ENCODE measurements around the gene BACE2.

The BACE2 gene

GRCh38 chr21:41216486-41216885 is 48.5 kb downstream of the BACE2 start:
- Histone ChIP-seq H3K4me3 (ENCODE audit: low read depth in 1 of 2, low read length in 1 of 2) (no peak overlapping the region), H3K27ac (no peak overlapping the region), H3K9me3 (no peaks in the 10 kb centered on the region), H3K4me1 (ENCODE audit: control insufficient read depth in 1 of 2, insufficient read depth in 1 of 2, low read depth in 1 of 2, low read length in 1 of 2) (no peaks in the 10 kb centered on the region), H3K27me3 (peaks cover 33% of the 10 kb centered on the region), H3K36me3 (no peaks in the 10 kb centered on the region)
- TF ChIP-seq CTCF (IDR thresholded peaks at IDR 0.05), result no peak

GRCh38 chr21:41217671-41218385 is 49.9 kb downstream of the BACE2 start:
- TF ChIP-seq CTCF (IDR thresholded peaks at IDR 0.05), result no peak
- Histone ChIP-seq H3K4me3 (ENCODE audit: low read depth in 1 of 2, low read length in 1 of 2) (no peak overlapping the region), H3K27me3 (peaks cover 33% of the 10 kb centered on the region), H3K36me3 (no peaks in the 10 kb centered on the region), H3K4me1 (ENCODE audit: control insufficient read depth in 1 of 2, insufficient read depth in 1 of 2, low read depth in 1 of 2, low read length in 1 of 2) (no peaks in the 10 kb centered on the region), H3K27ac (no peak overlapping the region), H3K9me3 (no peaks in the 10 kb centered on the region)

- no peak overlapping the region for H3K27ac ChIP-seq
Observed at GRCh38 chr21:41219498-41220207, 51.7 kb downstream of the BACE2 start.

GRCh38 chr21:41220208-41220733 is 52.3 kb downstream of the BACE2 start:
- Histone ChIP-seq H3K9me3 (no peaks in the 10 kb centered on the region), H3K4me1 (ENCODE audit: control insufficient read depth in 1 of 2, insufficient read depth in 1 of 2, low read depth in 1 of 2, low read length in 1 of 2) (no peaks in the 10 kb centered on the region), H3K4me3 (ENCODE audit: low read depth in 1 of 2, low read length in 1 of 2) (no peak overlapping the region), H3K27me3 (peaks cover 22% of the 10 kb centered on the region), H3K36me3 (no peaks in the 10 kb centered on the region), H3K27ac (no peak overlapping the region)
- no peak for TF ChIP-seq CTCF (IDR thresholded peaks at IDR 0.05)

More at GRCh38 chr21:41219498-41220207, 51.7 kb downstream of the BACE2 start:
- no peaks in the 10 kb centered on the region for H3K9me3 ChIP-seq
- no peak for TF ChIP-seq CTCF (IDR thresholded peaks at IDR 0.05)
- H3K27me3 ChIP-seq, result peaks cover 28% of the 10 kb centered on the region
- no peak overlapping the region for H3K4me3 ChIP-seq (ENCODE audit: low read depth in 1 of 2, low read length in 1 of 2)
- H3K36me3 ChIP-seq, result no peaks in the 10 kb centered on the region
- H3K4me1 ChIP-seq (ENCODE audit: control insufficient read depth in 1 of 2, insufficient read depth in 1 of 2, low read depth in 1 of 2, low read length in 1 of 2), result no peaks in the 10 kb centered on the region

GRCh38 chr21:41222247-41223068 is 54.5 kb downstream of the BACE2 start:
- Histone ChIP-seq H3K4me1 (ENCODE audit: control insufficient read depth in 1 of 2, insufficient read depth in 1 of 2, low read depth in 1 of 2, low read length in 1 of 2) (no peaks in the 10 kb centered on the region), H3K27ac (no peak overlapping the region), H3K9me3 (no peaks in the 10 kb centered on the region)

More at GRCh38 chr21:41222247-41223068, 54.5 kb downstream of the BACE2 start:
- Histone ChIP-seq H3K4me3 (ENCODE audit: low read depth in 1 of 2, low read length in 1 of 2) (no peak overlapping the region), H3K36me3 (no peaks in the 10 kb centered on the region), H3K27me3 (peaks cover under 1% of the 10 kb centered on the region)
- TF ChIP-seq CTCF (IDR thresholded peaks at IDR 0.05), result no peak
